Measurements from ENCODE around the gene ZSWIM9.

DNA sequence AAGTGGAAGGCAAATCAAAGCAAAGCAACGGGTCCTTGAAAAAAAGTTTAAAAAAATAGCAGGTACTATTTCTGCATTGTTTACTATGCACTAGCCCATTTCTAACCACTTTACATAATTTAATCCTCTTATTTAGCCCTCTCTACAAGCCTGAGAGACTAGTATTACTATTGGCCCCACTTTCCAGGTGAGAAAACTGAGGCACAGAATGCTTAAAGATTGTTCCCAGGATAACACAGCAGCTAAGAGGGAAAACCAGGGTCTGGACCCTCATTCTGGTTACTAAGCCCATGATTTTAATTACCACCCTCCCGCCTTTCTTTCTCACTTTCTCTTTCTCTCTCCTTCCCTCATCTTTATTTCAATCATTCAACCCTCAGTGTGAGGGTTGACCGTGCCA is 5.7 kb downstream of the ZSWIM9 start:
- TF ChIP-seq CTCF (conservative IDR thresholded peaks at IDR 0.05 in 1 of 2, IDR thresholded peaks at IDR 0.05 in 1 of 2; ENCODE audit: extremely low read depth in 1 of 2, insufficient read depth in 1 of 2, low read depth in 1 of 2, low read length in 2 of 2) (no peak), EZH2 (IDR thresholded peaks at IDR 0.05; ENCODE audit: borderline replicate concordance, low read length) (no peak)
